HepG2 (cell line): ENCODE data around the gene SLC23A2. TPM values are rescaled to one million over a fixed set of nuclear protein-coding genes. Genes with fewer than 3 reads are reported as not detected.

Source experiments
- CHCHD3 ChIP-seq: sonication (generic); formaldehyde crosslinking; IDR thresholded peaks from 2 replicates; pipeline ENCODE4 v1.8.0; 2022; ENCODE audit warnings: mild to moderate bottlenecking, missing genetic modification reagents, moderate library complexity
- EED ChIP-seq: sonication (generic); formaldehyde crosslinking; IDR thresholded peaks from 2 replicates; pipeline ENCODE4 v1.5.0; 2020; ENCODE audit warnings: mild to moderate bottlenecking, missing genetic modification reagents
- HNF1B ChIP-seq: sonication (generic); formaldehyde crosslinking; IDR thresholded peaks from 2 replicates; pipeline ENCODE4 v1.5.1; 2020; ENCODE audit warnings: mild to moderate bottlenecking, moderate library complexity, missing genetic modification reagents
- KLF9 ChIP-seq: IDR thresholded peaks from 2 replicates; pipeline ENCODE4 v1.6.1; 2016; ENCODE audit warnings: low read depth
- MTERF4 ChIP-seq: sonication (generic); formaldehyde crosslinking; IDR thresholded peaks from 2 replicates; pipeline ENCODE4 v1.8.0; 2023; ENCODE audit warnings: mild to moderate bottlenecking, missing genetic modification reagents
- NCOA5 ChIP-seq: sonication (generic); formaldehyde crosslinking; IDR thresholded peaks from 2 replicates; pipeline ENCODE4 v1.4.0; 2020; ENCODE audit warnings: missing genetic modification reagents
- PAF1 ChIP-seq: IDR thresholded peaks from 2 replicates; pipeline ENCODE4 v1.6.1; 2016; ENCODE audit warnings: missing genetic modification reagents, missing compliant biosample characterization
- PITX1 ChIP-seq: sonication (generic); formaldehyde crosslinking; IDR thresholded peaks from 2 replicates; pipeline ENCODE4 v1.5.1; 2020; ENCODE audit warnings: mild to moderate bottlenecking, missing genetic modification reagents
- POLR2G ChIP-seq: fragments of 200-400 bp; formaldehyde crosslinking; IDR thresholded peaks from 2 replicates; pipeline ENCODE4 v1.6.1; 2018; ENCODE audit warnings: mild to moderate bottlenecking, low read depth, low read length, moderate library complexity
- PTBP1 ChIP-seq: fragments of 200-400 bp; formaldehyde crosslinking; IDR thresholded peaks from 2 replicates; pipeline ENCODE4 v1.6.1; 2018; ENCODE audit warnings: low read length, low read depth; ENCODE audit not compliant: poor library complexity, severe bottlenecking
- SMARCE1 ChIP-seq: fragments of 450-650 bp; IDR thresholded peaks from 2 replicates; pipeline ENCODE4 v1.6.1; 2017; ENCODE audit warnings: borderline replicate concordance
- SP140L ChIP-seq: sonication (generic); formaldehyde crosslinking; IDR thresholded peaks from 2 replicates; pipeline ENCODE4 v1.4.0; 2020; ENCODE audit warnings: missing genetic modification reagents, borderline replicate concordance
- SYNCRIP ChIP-seq: fragments of 200-400 bp; formaldehyde crosslinking; IDR thresholded peaks from 2 replicates; pipeline ENCODE4 v1.6.1; 2018; ENCODE audit warnings: mild to moderate bottlenecking, low read depth, low read length; ENCODE audit not compliant: insufficient read depth
- TEAD2 ChIP-seq: sonication (generic); formaldehyde crosslinking; IDR thresholded peaks from 2 replicates; pipeline ENCODE4 v1.9.0; 2021; ENCODE audit warnings: missing genetic modification reagents
- THAP8 ChIP-seq: sonication (generic); formaldehyde crosslinking; IDR thresholded peaks from 2 replicates; pipeline ENCODE4 v1.5.1; 2020; ENCODE audit warnings: missing genetic modification reagents, mild to moderate bottlenecking, borderline replicate concordance
- ZFP1 ChIP-seq: IDR thresholded peaks from 2 replicates; pipeline ENCODE4 v1.6.1; 2016
- ZFYVE20 ChIP-seq: sonication (generic); formaldehyde crosslinking; IDR thresholded peaks from 2 replicates; pipeline ENCODE4 v1.8.0; 2023; ENCODE audit warnings: low read depth, mild to moderate bottlenecking, moderate library complexity, missing genetic modification reagents, borderline replicate concordance
- ZKSCAN5 ChIP-seq: sonication (generic); formaldehyde crosslinking; IDR thresholded peaks from 2 replicates; pipeline ENCODE4 v1.5.1; 2020; ENCODE audit warnings: mild to moderate bottlenecking, missing genetic modification reagents
- ZMYM2 ChIP-seq: sonication (generic); formaldehyde crosslinking; IDR thresholded peaks from 2 replicates; pipeline ENCODE4 v1.8.0; 2022; ENCODE audit warnings: mild to moderate bottlenecking, missing genetic modification reagents
- ZNF138 ChIP-seq: sonication (generic); formaldehyde crosslinking; IDR thresholded peaks from 2 replicates; pipeline ENCODE4 v1.5.0; 2020; ENCODE audit warnings: mild to moderate bottlenecking, low read depth, missing genetic modification reagents
- ZNF496 ChIP-seq: sonication (generic); formaldehyde crosslinking; IDR thresholded peaks from 2 replicates; pipeline ENCODE4 v1.8.1; 2023; ENCODE audit warnings: mild to moderate bottlenecking, moderate library complexity, missing genetic modification reagents; ENCODE audit not compliant: insufficient replicate concordance
- ZNF546 ChIP-seq: sonication (generic); formaldehyde crosslinking; conservative IDR thresholded peaks from 2 replicates; pipeline ENCODE4 v1.8.1; 2023; ENCODE audit warnings: mild to moderate bottlenecking, missing genetic modification reagents
- ZNF614 ChIP-seq: IDR thresholded peaks from 2 replicates; pipeline ENCODE4 v1.6.1; 2018; ENCODE audit warnings: missing biosample characterization, missing genetic modification reagents, inconsistent platforms, borderline replicate concordance
- ZNF616 ChIP-seq: sonication (generic); formaldehyde crosslinking; IDR thresholded peaks from 2 replicates; pipeline ENCODE4 v1.5.0; 2020; ENCODE audit warnings: low read depth, mild to moderate bottlenecking, missing genetic modification reagents
- ZNF619 ChIP-seq: sonication (generic); formaldehyde crosslinking; IDR thresholded peaks from 2 replicates; pipeline ENCODE4 v1.4.0; 2020; ENCODE audit warnings: mild to moderate bottlenecking, missing genetic modification reagents
- ZNF724P ChIP-seq: sonication (generic); formaldehyde crosslinking; IDR thresholded peaks from 2 replicates; pipeline ENCODE4 v1.8.0; 2022; ENCODE audit warnings: missing genetic modification reagents, borderline replicate concordance
- polyA plus RNA-seq, 8 experiments: library from polyadenylated mRNA; depleted of rRNA in 3 of 8; stranded (reverse) in 7 of 8; unstranded in 1 of 8; fragments of >200 nt; fragmentation: Illumina TruSeq in 4 of 8; extraction: Trizol in 4 of 8; gene quantifications; 2 replicates each; pipeline versions ENCODE4 v1.2.1 to v1.2.3, GENCODE V29; 2011 to 2016; ENCODE audit warnings: low read depth in 4 of 8, missing spikeins in 1 of 8, mixed read lengths in 1 of 8; ENCODE audit not compliant: insufficient read depth in 1 of 8
- total RNA-seq, 5 experiments: library from RNA; depleted of rRNA; stranded (reverse); fragments of >200 nt; fragmentation: Illumina TruSeq; extraction: Trizol; gene quantifications; 2 replicates each; pipeline ENCODE4 v1.2.3, GENCODE V29; 2016; ENCODE audit warnings: low read depth in 1 of 5
- TF ChIP-seq, protein P1 (sequence below): sonication (generic); formaldehyde crosslinking; IDR thresholded peaks from 2 replicates; pipeline ENCODE4 v1.8.0; 2022; ENCODE audit warnings: mild to moderate bottlenecking, missing genetic modification reagents, moderate library complexity
- TF ChIP-seq, protein P2 (sequence below): sonication (generic); formaldehyde crosslinking; IDR thresholded peaks from 2 replicates; pipeline ENCODE4 v1.8.0; 2022; ENCODE audit warnings: missing genetic modification reagents, mild to moderate bottlenecking, inconsistent platforms, borderline replicate concordance

Gene SLC23A2
- total and polyA plus RNA-seq, 2 of the 13 experiments (the other 11 are each of a cell fraction or from before 2014, with no cell fraction given), result 42.2 to 51.2 TPM

DNA sequence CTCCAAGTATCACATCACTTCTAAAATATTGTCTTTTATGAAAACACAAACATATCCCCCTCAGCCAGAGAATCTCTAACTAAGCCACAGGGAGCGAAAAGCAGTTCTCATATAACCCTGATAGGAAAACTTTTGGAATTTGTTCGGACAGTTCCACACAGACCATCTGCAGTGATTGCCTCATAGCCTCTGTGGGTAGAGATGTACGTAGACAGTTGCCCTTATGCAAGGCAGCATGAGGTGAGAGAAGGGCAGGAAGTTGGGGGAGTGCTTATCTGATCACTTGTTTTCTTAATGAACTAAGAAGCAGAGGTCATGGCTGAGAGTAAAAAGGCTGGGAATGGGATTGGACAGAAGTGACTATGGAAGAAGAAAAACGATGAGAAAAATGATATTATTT lies 39.6 kb downstream of the SLC23A2 start (continued):
- TF ChIP-seq ZFYVE20 (no peak), ZNF546 (CRISPR knock-in tag) (no peak), PAF1 (CRISPR knock-in tag) (no peak), SP140L (CRISPR knock-in tag) (no peak), SYNCRIP (no peak), POLR2G (no peak), ZKSCAN5 (no peak), ZNF619 (CRISPR knock-in tag) (no peak), TEAD2 (no peak), PITX1 (peak; percentile 86), SMARCE1 (no peak), EED (CRISPR knock-in tag) (no peak), ZNF614 (CRISPR knock-in tag) (peak; percentile 99), ZMYM2 (CRISPR knock-in tag) (peak; percentile 68; the same call in 1 of the 2 replicates), THAP8 (no peak), ZNF724P (CRISPR knock-in tag) (no peak; the same call in 1 of the 2 replicates), ZNF496 (CRISPR knock-in tag) (no peak), ZFP1 (CRISPR knock-in tag) (peak; percentile 96), ZNF138 (CRISPR knock-in tag) (no peak), NCOA5 (no peak), ZNF616 (no peak), MTERF4 (CRISPR knock-in tag) (no peak), PTBP1 (no peak), KLF9 (CRISPR knock-in tag) (peak; percentile 91; the same call in 1 of the 2 replicates), HNF1B (peak; percentile 94), CHCHD3 (CRISPR knock-in tag) (no peak)
- TF ChIP-seq, protein P1, sequence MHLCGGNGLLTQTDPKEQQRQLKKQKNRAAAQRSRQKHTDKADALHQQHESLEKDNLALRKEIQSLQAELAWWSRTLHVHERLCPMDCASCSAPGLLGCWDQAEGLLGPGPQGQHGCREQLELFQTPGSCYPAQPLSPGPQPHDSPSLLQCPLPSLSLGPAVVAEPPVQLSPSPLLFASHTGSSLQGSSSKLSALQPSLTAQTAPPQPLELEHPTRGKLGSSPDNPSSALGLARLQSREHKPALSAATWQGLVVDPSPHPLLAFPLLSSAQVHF (CRISPR knock-in tag), result no peak; the same call in 1 of the 2 replicates
- TF ChIP-seq, protein P2, sequence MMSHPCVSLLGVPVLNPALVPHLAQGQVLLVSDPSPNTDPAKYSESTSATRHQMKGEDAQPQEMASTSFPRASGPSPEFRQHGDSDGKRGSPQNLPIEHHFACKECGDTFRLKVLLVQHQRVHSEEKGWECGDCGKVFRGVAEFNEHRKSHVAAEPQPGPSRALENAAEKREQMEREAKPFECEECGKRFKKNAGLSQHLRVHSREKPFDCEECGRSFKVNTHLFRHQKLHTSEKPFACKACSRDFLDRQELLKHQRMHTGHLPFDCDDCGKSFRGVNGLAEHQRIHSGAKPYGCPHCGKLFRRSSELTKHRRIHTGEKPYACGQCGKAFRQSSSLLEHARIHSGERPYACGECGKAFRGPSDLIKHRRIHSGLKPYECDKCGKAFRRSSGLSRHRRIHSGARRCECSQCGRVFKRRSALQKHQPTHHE (CRISPR knock-in tag), result no peak
